Neural progenitor cell (in vitro differentiated cells): ENCODE measurements around the gene KRT35. TPM values are rescaled to one million over a fixed set of nuclear protein-coding genes. Genes with fewer than 3 reads are reported as not detected.

Experiments used
- DNase-seq: peaks from one replicate; pipeline ENCODE4 v3.0.0-alpha.2; 2016; ENCODE audit warnings: low spot score
- H2AFZ ChIP-seq: fragments of 200-600 bp; sonication (generic); replicated peaks from 2 replicates; pipeline ENCODE4 v1.6.1; 2016; ENCODE audit warnings: antibody characterized with exemption
- H3F3A ChIP-seq: fragments of 200-600 bp; sonication (generic); 2 replicates; pipeline ENCODE4 v1.6.1; 2016; ENCODE audit warnings: antibody characterized with exemption, low read depth
- H3K27ac ChIP-seq: fragments of 200-600 bp; sonication (generic); 2 replicates; pipeline ENCODE4 v1.5.1; 2016; ENCODE audit warnings: mild to moderate bottlenecking
- H3K27me3 ChIP-seq: fragments of 200-600 bp; sonication (generic); 2 replicates; pipeline ENCODE4 v1.6.1; 2016; ENCODE audit warnings: mild to moderate bottlenecking, moderate library complexity
- H3K36me3 ChIP-seq: fragments of 200-600 bp; sonication (generic); 2 replicates; pipeline ENCODE4 v1.5.1; 2016
- H3K4me1 ChIP-seq: fragments of 200-600 bp; sonication (generic); 2 replicates; pipeline ENCODE4 v1.6.1; 2016; ENCODE audit warnings: mixed run types
- H3K4me2 ChIP-seq: fragments of 200-600 bp; sonication (generic); 2 replicates; pipeline ENCODE4 v1.6.1; 2016
- H3K4me3 ChIP-seq: fragments of 200-600 bp; sonication (generic); 2 replicates; pipeline ENCODE4 v1.5.1; 2016
- H3K79me2 ChIP-seq: fragments of 200-600 bp; sonication (generic); 2 replicates; pipeline ENCODE4 v1.6.1; 2016; ENCODE audit warnings: low read depth
- H3K9ac ChIP-seq: fragments of 200-600 bp; sonication (generic); 2 replicates; pipeline ENCODE4 v1.6.1; 2016
- H3K9me3 ChIP-seq: fragments of 200-600 bp; sonication (generic); 2 replicates; pipeline ENCODE4 v1.5.1; 2016; ENCODE audit warnings: low read depth
- H4K20me1 ChIP-seq: fragments of 200-600 bp; sonication (generic); 2 replicates; pipeline ENCODE4 v1.6.1; 2016; ENCODE audit warnings: low read depth
- H3K27ac Mint-ChIP-seq: 3 replicates; pipeline ENCODE4 v1.8.0; 2021; ENCODE audit warnings: mixed read lengths
- H3K27me3 Mint-ChIP-seq: 2 replicates; pipeline ENCODE4 v1.8.0; 2022; ENCODE audit warnings: low read depth, mild to moderate bottlenecking, inconsistent platforms, moderate library complexity, mixed read lengths; ENCODE audit not compliant: insufficient read depth
- H3K36me3 Mint-ChIP-seq: 3 replicates; pipeline ENCODE4 v1.8.0; 2021; ENCODE audit warnings: mixed read lengths
- H3K4me1 Mint-ChIP-seq: 3 replicates; pipeline ENCODE4 v1.8.0; 2021; ENCODE audit warnings: mixed read lengths
- H3K4me3 Mint-ChIP-seq: 3 replicates; pipeline ENCODE4 v1.8.0; 2021; ENCODE audit warnings: mild to moderate bottlenecking, moderate library complexity, mixed read lengths
- H3K9me3 Mint-ChIP-seq: 3 replicates; pipeline ENCODE4 v1.8.0; 2020; ENCODE audit warnings: mixed read lengths
- EZH2 ChIP-seq: fragments of 200-600 bp; sonication (generic); IDR thresholded peaks from 2 replicates; pipeline ENCODE4 v1.6.1; 2017; ENCODE audit warnings: antibody characterized with exemption, mild to moderate bottlenecking, moderate library complexity
- EZH2phosphoT487 ChIP-seq: fragments of 200-600 bp; sonication (generic); IDR thresholded peaks from 2 replicates; pipeline ENCODE4 v1.6.1; 2017; ENCODE audit warnings: antibody characterized with exemption
- total RNA-seq: library from RNA; depleted of rRNA; stranded (reverse); fragments of >200 nt; gene quantifications from 2 replicates; pipeline ENCODE4 v1.2.3, GENCODE V29; 2015; ENCODE audit warnings: low replicate concordance
- TF ChIP-seq, protein P1 (sequence below): fragments of 200-600 bp; sonication (generic); IDR thresholded peaks from 2 replicates; pipeline ENCODE4 v1.5.1; 2017; ENCODE audit warnings: antibody characterized with exemption, mild to moderate bottlenecking

Gene KRT35
- total RNA-seq, 1 donor from 2014 or later: not detected

DNA sequence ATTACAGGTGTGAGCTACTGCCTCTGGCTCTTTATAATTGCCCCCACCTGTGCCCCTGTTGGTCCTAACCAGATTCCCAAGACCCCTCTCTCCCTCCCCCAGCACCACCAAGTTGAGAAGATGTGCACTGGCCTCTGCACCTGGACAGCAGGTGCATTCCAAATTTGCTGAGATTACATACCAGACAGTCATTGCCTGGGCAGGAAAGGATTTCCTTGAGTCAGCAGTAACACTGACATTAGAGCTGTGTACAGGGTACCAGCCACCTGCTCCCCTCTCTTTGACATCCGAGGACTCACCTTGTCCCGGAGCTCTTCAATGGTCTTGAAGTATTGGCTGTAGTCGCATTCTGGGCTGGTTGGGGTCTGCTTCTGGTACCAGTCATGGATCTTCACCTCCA is 37.1 kb upstream of the KRT35 start:
- no peaks in the 10 kb centered on the region for H3K9me3 ChIP-seq
- no peak for DNase-seq
- no peak overlapping the region for H3K4me2 ChIP-seq
- H3K9ac ChIP-seq: no peak overlapping the region
- no peak overlapping the region for H3K27ac ChIP-seq
- no peaks in the 10 kb centered on the region for H3K36me3 ChIP-seq
- peaks cover 15% of the 10 kb centered on the region for H3K27me3 Mint-ChIP-seq
- H2AFZ ChIP-seq: no peak overlapping the region
- no peaks in the 10 kb centered on the region for H3K79me2 ChIP-seq
- H3K36me3 Mint-ChIP-seq: no peaks in the 10 kb centered on the region
- no peak overlapping the region for H3K27ac Mint-ChIP-seq
- no peak overlapping the region for H3K4me3 Mint-ChIP-seq
- peaks cover 18% of the 10 kb centered on the region for H3F3A ChIP-seq
- peaks cover 8% of the 10 kb centered on the region for H3K4me1 ChIP-seq
- no peak overlapping the region for H3K4me3 ChIP-seq
- H3K4me1 Mint-ChIP-seq: peaks cover 5% of the 10 kb centered on the region
- TF ChIP-seq EZH2phosphoT487: no peak
- TF ChIP-seq EZH2: no peak
- TF ChIP-seq, protein P1, sequence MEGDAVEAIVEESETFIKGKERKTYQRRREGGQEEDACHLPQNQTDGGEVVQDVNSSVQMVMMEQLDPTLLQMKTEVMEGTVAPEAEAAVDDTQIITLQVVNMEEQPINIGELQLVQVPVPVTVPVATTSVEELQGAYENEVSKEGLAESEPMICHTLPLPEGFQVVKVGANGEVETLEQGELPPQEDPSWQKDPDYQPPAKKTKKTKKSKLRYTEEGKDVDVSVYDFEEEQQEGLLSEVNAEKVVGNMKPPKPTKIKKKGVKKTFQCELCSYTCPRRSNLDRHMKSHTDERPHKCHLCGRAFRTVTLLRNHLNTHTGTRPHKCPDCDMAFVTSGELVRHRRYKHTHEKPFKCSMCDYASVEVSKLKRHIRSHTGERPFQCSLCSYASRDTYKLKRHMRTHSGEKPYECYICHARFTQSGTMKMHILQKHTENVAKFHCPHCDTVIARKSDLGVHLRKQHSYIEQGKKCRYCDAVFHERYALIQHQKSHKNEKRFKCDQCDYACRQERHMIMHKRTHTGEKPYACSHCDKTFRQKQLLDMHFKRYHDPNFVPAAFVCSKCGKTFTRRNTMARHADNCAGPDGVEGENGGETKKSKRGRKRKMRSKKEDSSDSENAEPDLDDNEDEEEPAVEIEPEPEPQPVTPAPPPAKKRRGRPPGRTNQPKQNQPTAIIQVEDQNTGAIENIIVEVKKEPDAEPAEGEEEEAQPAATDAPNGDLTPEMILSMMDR: no peak
- no peaks in the 10 kb centered on the region for H3K27me3 ChIP-seq
- no peaks in the 10 kb centered on the region for H3K9me3 Mint-ChIP-seq
- peaks cover 7% of the 10 kb centered on the region for H4K20me1 ChIP-seq

DNA sequence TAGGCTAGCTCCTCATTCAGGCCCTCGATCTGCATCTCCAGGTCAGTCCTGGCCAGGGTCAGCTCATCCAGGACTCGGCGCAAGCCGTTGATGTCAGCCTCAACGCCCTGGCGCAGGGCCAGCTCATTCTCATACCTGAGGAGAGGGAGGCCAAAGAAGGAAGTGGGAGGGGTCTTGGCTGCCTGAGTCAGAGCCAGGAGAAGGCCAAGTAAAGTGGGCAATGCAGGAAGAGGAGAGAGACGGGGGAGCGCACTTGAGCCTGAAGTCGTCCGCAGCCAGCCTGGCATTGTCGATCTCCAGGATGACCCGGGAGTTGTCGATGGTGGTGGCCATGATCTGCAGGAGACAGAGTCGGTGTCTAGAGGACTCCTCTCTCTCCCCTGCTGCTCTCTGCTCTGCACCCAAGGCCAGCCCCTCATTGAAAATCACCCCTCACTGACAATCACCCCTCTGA is 35.9 kb upstream of the KRT35 start:
- no peak overlapping the region for H3K9ac ChIP-seq
- no peak overlapping the region for H3K4me2 ChIP-seq
- no peak for TF ChIP-seq EZH2
- TF ChIP-seq EZH2phosphoT487: no peak
- TF ChIP-seq, protein P1: no peak
- no peaks in the 10 kb centered on the region for H3K27me3 ChIP-seq
- H3K9me3 ChIP-seq: no peaks in the 10 kb centered on the region
- no peaks in the 10 kb centered on the region for H3K79me2 ChIP-seq
- Mint-ChIP-seq H3K27me3 (peaks cover 17% of the 10 kb centered on the region), H3K4me1 (peaks cover 5% of the 10 kb centered on the region), H3K4me3 (no peak overlapping the region), H3K36me3 (no peaks in the 10 kb centered on the region), H3K9me3 (no peaks in the 10 kb centered on the region), H3K27ac (no peak overlapping the region)
- H2AFZ ChIP-seq: no peak overlapping the region
- H3K4me1 ChIP-seq: peaks cover 8% of the 10 kb centered on the region
- DNase-seq: no peak
- no peak overlapping the region for H3K27ac ChIP-seq
- peaks cover 10% of the 10 kb centered on the region for H3F3A ChIP-seq
- no peak overlapping the region for H3K4me3 ChIP-seq
- no peaks in the 10 kb centered on the region for H4K20me1 ChIP-seq
- no peaks in the 10 kb centered on the region for H3K36me3 ChIP-seq

DNA sequence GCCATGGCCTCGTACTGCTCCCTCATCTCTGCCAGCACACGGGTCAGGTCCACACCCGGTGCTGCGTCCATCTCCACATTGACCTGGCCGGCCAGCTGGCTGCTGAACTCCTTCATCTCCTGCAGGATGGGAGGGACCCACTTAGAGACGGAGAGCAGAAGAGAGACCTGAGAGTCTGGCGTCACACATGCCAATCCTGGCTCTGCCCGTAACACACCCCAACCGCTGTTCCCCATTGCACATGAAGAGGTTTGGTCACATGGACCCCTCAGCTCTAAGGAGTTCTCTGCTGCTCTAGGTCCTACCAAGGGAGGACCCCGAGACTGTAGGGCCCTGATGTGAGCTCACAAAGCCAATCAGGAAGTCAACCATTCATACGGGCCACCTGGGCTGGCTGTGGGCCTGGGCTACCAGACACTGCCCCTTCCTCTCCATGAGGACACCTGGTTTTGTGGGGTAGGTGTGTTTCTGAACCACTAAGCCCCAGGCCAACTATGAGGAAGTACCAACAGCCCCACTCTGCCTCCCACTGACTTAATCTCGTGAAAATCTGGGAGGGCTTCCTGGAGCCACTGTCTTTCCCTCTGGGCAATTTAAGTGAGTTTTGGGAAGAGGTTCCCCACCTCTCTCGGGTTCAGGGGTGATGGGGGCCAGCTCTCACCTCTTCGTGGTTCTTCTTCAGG is 35.3 kb upstream of the KRT35 start:
- no peak overlapping the region for H3K4me3 ChIP-seq
- H3K4me2 ChIP-seq: no peak overlapping the region
- Mint-ChIP-seq H3K27me3 (peaks cover 17% of the 10 kb centered on the region), H3K36me3 (no peaks in the 10 kb centered on the region), H3K9me3 (no peaks in the 10 kb centered on the region), H3K4me3 (no peak overlapping the region), H3K4me1 (peaks cover 5% of the 10 kb centered on the region), H3K27ac (no peak overlapping the region)
- no peaks in the 10 kb centered on the region for H3K9me3 ChIP-seq
- no peak for TF ChIP-seq EZH2
- no peak overlapping the region for H3K27ac ChIP-seq
- no peaks in the 10 kb centered on the region for H4K20me1 ChIP-seq
- no peak for DNase-seq
- no peaks in the 10 kb centered on the region for H3K27me3 ChIP-seq
- H3K9ac ChIP-seq: no peak overlapping the region
- H2AFZ ChIP-seq: no peak overlapping the region
- H3F3A ChIP-seq: peaks cover 7% of the 10 kb centered on the region
- no peaks in the 10 kb centered on the region for H3K36me3 ChIP-seq
- H3K79me2 ChIP-seq: no peaks in the 10 kb centered on the region
- H3K4me1 ChIP-seq: peaks cover 10% of the 10 kb centered on the region

DNA sequence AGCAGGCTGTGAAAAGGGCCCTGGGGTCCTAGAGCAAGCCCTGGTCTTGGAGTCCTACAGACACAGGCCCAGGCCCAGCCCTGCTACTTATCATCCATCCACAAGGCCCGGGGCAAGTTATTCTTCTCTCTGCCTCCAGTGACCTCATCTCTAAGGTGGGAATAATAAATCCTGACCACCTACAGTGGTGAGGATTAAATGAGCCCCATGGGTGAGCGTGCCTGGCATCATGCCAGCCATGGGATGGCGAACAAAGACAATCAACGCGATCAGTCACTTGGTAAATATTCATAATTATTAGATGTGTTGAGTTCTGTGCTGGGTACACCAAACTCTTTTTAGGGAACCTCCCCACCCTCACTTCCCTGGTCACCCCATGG is 32.2 kb upstream of the KRT35 start:
- Histone ChIP-seq H3K9me3 (no peaks in the 10 kb centered on the region), H3K36me3 (no peaks in the 10 kb centered on the region), H3K9ac (no peak overlapping the region), H3K4me1 (peaks cover 15% of the 10 kb centered on the region), H2AFZ (no peak overlapping the region), H3K4me3 (no peak overlapping the region), H3K27ac (no peak overlapping the region), H3F3A (no peaks in the 10 kb centered on the region), H3K79me2 (no peaks in the 10 kb centered on the region), H3K4me2 (no peak overlapping the region), H3K27me3 (no peaks in the 10 kb centered on the region), H4K20me1 (no peaks in the 10 kb centered on the region)
- TF ChIP-seq, protein P1: no peak
- TF ChIP-seq EZH2phosphoT487: no peak
- no peak for DNase-seq
- H3K36me3 Mint-ChIP-seq: no peaks in the 10 kb centered on the region
- H3K27me3 Mint-ChIP-seq: peaks cover 16% of the 10 kb centered on the region
- H3K4me1 Mint-ChIP-seq: peaks cover 12% of the 10 kb centered on the region
- no peak overlapping the region for H3K27ac Mint-ChIP-seq
- no peak overlapping the region for H3K4me3 Mint-ChIP-seq
- H3K9me3 Mint-ChIP-seq: no peaks in the 10 kb centered on the region
